Measurements from ENCODE around the gene IQGAP3. TPM values are rescaled to one million over a fixed set of nuclear protein-coding genes. Genes with fewer than 3 reads are reported as not detected.
A peak's percentile ranks its signal among the peaks of the same experiment; 100 is the strongest.
"Not testable (repeated sequence)": the region's sequence is repeated elsewhere in the genome, so short reads cannot be mapped to it uniquely, and the experiment has no call there.

The IQGAP3 gene
- total RNA-seq, 2 donors from 2014 or later: 13.6 to 57.9 TPM

DNA sequence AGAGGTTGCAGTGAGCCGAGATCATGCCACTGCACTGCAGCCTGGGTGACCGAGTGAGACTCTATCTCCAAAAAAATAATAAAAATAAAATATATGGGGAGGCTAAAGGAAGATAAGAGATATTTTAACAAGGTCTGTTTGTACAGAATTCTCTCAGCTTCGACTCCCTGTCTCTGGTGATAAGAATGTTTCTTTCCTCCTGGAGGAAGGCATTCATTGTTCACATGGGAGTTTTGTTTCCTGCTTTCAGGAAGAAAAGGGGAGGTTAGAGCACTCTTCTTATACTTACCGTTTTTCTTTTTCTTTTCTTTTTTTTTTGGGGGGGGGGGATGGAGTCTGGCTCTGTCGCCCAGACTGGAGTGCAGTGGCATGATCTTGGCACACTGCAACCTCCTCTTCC is 17.2 kb upstream of the IQGAP3 start:
- Histone ChIP-seq H3K27me3 (no peaks in the 10 kb centered on the region), H3K4me3 (no peak overlapping the region), H3K36me3 (no peaks in the 10 kb centered on the region), H3K9ac (ENCODE audit: low read depth in 2 of 2, low read length in 2 of 2) (no peak overlapping the region), H3K27ac (no peak overlapping the region), H3K9me3 (no peaks in the 10 kb centered on the region), H3K4me1 (no peaks in the 10 kb centered on the region)
- intact Hi-C loops (cut with DNase I): no loop called here
- TF ChIP-seq, protein P1, sequence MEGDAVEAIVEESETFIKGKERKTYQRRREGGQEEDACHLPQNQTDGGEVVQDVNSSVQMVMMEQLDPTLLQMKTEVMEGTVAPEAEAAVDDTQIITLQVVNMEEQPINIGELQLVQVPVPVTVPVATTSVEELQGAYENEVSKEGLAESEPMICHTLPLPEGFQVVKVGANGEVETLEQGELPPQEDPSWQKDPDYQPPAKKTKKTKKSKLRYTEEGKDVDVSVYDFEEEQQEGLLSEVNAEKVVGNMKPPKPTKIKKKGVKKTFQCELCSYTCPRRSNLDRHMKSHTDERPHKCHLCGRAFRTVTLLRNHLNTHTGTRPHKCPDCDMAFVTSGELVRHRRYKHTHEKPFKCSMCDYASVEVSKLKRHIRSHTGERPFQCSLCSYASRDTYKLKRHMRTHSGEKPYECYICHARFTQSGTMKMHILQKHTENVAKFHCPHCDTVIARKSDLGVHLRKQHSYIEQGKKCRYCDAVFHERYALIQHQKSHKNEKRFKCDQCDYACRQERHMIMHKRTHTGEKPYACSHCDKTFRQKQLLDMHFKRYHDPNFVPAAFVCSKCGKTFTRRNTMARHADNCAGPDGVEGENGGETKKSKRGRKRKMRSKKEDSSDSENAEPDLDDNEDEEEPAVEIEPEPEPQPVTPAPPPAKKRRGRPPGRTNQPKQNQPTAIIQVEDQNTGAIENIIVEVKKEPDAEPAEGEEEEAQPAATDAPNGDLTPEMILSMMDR (IDR thresholded peaks at IDR 0.05): no peak
- DNase-seq: no peak

GRCh38 chr1:156587927-156588326 is 15.6 kb upstream of the IQGAP3 start:
- H3K27ac ChIP-seq; H3K27me3 ChIP-seq; intact Hi-C loops (cut with DNase I); H3K9me3 ChIP-seq; H3K9ac ChIP-seq (ENCODE audit: low read depth in 2 of 2, low read length in 2 of 2); H3K4me1 ChIP-seq; DNase-seq; H3K36me3 ChIP-seq; H3K4me3 ChIP-seq: not testable (repeated sequence)

DNA sequence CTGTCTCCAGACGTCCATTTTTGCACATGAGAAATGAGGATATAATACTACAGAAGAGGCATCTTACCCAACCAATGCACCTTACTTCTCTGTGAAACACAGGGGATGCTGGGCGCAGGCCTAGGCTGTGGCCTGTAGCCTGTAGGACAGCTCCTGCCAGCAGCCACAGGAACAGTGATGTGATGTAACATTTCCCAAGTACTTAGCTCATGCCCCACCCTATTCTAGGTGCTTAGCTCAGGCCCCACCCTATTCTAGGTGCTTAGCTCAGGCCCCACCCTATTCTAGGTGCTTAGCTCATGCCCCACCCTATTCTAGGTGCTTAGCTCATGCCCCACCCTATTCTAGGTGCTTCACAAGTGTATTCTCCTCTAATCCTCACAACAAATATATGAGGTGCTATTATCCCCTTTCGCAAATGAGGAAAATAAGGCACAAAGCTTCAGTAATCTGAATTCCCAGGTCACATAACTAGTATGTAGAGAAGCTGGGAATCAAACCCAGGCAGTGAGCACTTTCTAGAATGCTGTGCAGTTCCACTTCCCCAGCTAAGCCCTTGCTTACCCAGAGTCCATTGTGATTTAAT is 14.6 kb upstream of the IQGAP3 start:
- Histone ChIP-seq H3K9me3 (no peaks in the 10 kb centered on the region), H3K9ac (ENCODE audit: low read depth in 2 of 2, low read length in 2 of 2) (no peak overlapping the region), H3K36me3 (no peaks in the 10 kb centered on the region), H3K4me1 (no peaks in the 10 kb centered on the region), H3K4me3 (no peak overlapping the region), H3K27me3 (no peaks in the 10 kb centered on the region), H3K27ac (no peak overlapping the region)
- TF ChIP-seq, protein P1 (IDR thresholded peaks at IDR 0.05): no peak
- intact Hi-C loops (cut with DNase I): no loop called here
- no peak for DNase-seq

- no peak overlapping the region for H3K27ac ChIP-seq
- no peaks in the 10 kb centered on the region for H3K36me3 ChIP-seq
- no peaks in the 10 kb centered on the region for H3K9me3 ChIP-seq
- H3K4me1 ChIP-seq: no peaks in the 10 kb centered on the region
- TF ChIP-seq, protein P1 (IDR thresholded peaks at IDR 0.05): no peak
- no peak for DNase-seq
- H3K27me3 ChIP-seq: no peaks in the 10 kb centered on the region
- no peak overlapping the region for H3K9ac ChIP-seq (ENCODE audit: low read depth in 2 of 2, low read length in 2 of 2)
- intact Hi-C loops (cut with DNase I): no loop called here
- no peak overlapping the region for H3K4me3 ChIP-seq
Measured at GRCh38 chr1:156586323-156586722, 14.0 kb upstream of the IQGAP3 start.

- no peak overlapping the region for H3K9ac ChIP-seq (ENCODE audit: low read depth in 2 of 2, low read length in 2 of 2)
- H3K4me3 ChIP-seq: no peak overlapping the region
- intact Hi-C loops (cut with DNase I): loop anchor here (5.0 kb wide), 1 partner anchor 133 kb away; no protein-coding TSS in a partner anchor
- H3K4me1 ChIP-seq: no peaks in the 10 kb centered on the region
- H3K27ac ChIP-seq: no peak overlapping the region
- H3K9me3 ChIP-seq: no peaks in the 10 kb centered on the region
- H3K27me3 ChIP-seq: no peaks in the 10 kb centered on the region
- TF ChIP-seq, protein P1 (IDR thresholded peaks at IDR 0.05): no peak
- no peaks in the 10 kb centered on the region for H3K36me3 ChIP-seq
- DNase-seq: no peak
Measured at GRCh38 chr1:156584813-156585212, 12.4 kb upstream of the IQGAP3 start.

DNA sequence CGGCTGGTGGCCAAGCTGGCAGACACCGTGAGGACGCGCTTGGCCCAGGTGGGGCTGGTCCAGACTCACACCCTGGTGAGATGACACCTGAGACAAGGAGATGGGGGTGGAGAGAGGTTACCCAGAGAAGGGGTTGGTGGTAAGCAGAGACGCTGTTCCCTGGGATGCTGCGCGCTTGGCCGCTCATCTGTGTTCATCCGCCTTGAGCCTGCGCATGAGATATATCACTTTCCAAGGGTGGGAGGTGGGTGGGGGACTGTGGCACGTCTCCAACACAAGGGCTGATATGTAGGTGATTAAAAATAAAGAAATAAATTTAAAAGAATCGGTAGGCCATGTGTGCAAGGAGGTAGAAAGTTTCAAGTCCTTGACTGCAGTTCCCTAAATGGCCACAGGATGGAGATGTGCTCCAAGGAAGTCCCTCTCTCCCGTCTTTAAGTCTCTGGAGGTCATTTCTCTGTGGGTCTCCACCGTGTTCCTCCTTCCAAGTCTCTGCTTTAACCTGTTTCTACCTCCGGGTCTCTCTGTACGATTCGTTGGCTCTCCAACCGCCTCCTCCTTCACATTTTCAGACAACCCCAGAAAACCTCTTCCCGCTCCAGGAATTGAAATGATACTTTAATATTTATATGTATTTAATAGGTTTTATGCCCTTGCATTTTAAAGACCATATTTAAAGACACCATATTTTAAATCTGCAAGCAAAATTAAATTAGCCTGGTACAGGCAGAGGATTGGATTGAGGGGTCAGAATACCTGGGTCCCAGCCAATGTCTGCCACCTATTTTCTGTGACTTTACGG is 11.7 kb upstream of the IQGAP3 start:
- H3K27ac ChIP-seq: no peak overlapping the region
- H3K4me3 ChIP-seq: no peak overlapping the region
- H3K9me3 ChIP-seq: no peaks in the 10 kb centered on the region
- TF ChIP-seq, protein P1 (IDR thresholded peaks at IDR 0.05): peak; percentile 97
- DNase-seq: peak; percentile 84
- no peaks in the 10 kb centered on the region for H3K4me1 ChIP-seq
- intact Hi-C loops (cut with DNase I): loop anchor here (5.0 kb wide), 1 partner anchor 132 kb away; no protein-coding TSS in a partner anchor
- no peaks in the 10 kb centered on the region for H3K27me3 ChIP-seq
- no peak overlapping the region for H3K9ac ChIP-seq (ENCODE audit: low read depth in 2 of 2, low read length in 2 of 2)
- no peaks in the 10 kb centered on the region for H3K36me3 ChIP-seq
